Transverse colon (tissue), 4 donors: ENCODE measurements around the gene FKBP2.

Experiments
- POLR2AphosphoS5 ChIP-seq, 3 donors: sonication (generic); formaldehyde crosslinking; IDR thresholded peaks; one replicate each; pipeline ENCODE4 v1.6.1; 2016; ENCODE audit warnings: antibody characterized with exemption in 3 of 3
- TF ChIP-seq, protein P1 (sequence below), 5 experiments: fragments of 200-600 bp in 3 of 5; fragments of 450-650 bp in 2 of 5; sonication (generic) in 3 of 5; IDR thresholded peaks; 1 replicate in 2 of 5; 2 replicates in 3 of 5; pipeline ENCODE4 v1.5.1; 2016 to 2017; ENCODE audit warnings: antibody characterized with exemption in 5 of 5, inconsistent platforms in 3 of 5, mild to moderate bottlenecking in 2 of 5, moderate library complexity in 1 of 5

DNA sequence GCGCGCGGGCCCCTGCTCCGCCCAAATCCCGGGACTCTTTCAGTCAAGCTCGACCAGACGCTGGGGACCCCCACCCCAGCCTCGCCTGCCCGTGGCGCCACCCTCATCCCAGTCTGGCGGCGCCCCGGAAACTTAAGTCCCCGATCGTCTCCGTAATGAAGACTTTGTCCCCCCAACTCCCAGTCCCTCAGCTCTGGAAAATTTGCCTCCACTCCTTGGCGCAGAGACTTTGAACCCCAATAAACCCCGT is 10.8 kb downstream of the FKBP2 start:
- TF ChIP-seq, protein P1, sequence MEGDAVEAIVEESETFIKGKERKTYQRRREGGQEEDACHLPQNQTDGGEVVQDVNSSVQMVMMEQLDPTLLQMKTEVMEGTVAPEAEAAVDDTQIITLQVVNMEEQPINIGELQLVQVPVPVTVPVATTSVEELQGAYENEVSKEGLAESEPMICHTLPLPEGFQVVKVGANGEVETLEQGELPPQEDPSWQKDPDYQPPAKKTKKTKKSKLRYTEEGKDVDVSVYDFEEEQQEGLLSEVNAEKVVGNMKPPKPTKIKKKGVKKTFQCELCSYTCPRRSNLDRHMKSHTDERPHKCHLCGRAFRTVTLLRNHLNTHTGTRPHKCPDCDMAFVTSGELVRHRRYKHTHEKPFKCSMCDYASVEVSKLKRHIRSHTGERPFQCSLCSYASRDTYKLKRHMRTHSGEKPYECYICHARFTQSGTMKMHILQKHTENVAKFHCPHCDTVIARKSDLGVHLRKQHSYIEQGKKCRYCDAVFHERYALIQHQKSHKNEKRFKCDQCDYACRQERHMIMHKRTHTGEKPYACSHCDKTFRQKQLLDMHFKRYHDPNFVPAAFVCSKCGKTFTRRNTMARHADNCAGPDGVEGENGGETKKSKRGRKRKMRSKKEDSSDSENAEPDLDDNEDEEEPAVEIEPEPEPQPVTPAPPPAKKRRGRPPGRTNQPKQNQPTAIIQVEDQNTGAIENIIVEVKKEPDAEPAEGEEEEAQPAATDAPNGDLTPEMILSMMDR (IDR thresholded peaks at IDR 0.05) = no peak
- no peak for TF ChIP-seq POLR2AphosphoS5 (IDR thresholded peaks at IDR 0.05)
